HG02678 (cell line): Measurements from ENCODE around the gene LNX1.
"Not testable (repeated sequence)": the region's sequence is repeated elsewhere in the genome, so short reads cannot be mapped to it uniquely, and the experiment has no call there.

ENCODE experiments used
- ATAC-seq: cut with Tn5 transposase; IDR thresholded peaks from one replicate; pipeline ENCODE4 v1.9.1; 2021; ENCODE audit warnings: mild to moderate bottlenecking, moderate library complexity; ENCODE audit not compliant: unreplicated experiment

LNX1 gene

DNA sequence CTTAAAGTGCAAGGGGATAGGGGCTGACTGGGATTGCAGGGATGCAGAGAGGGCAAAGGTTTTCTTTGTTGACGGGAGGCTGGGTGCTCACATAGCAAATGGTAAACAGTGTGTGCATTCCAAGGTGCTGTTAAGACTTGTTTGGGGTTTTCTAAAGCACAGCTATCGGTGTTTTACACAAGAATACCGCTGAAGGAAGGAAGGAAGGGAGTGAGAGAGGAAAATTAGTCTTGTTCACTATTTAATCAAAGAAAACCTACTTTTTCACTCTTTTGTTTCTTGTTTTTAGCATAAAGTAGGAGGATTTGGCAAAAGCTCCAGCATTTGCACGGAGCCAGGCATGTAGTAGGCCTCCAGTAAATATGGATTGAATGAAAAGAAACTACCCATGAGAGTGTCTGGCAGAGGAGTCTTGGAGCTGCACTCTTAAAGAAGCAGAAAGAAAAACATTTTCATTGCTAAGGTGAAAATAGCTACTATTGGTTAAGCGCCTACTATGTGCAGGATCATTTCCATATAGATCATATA lies 114.2 kb downstream of the LNX1 start:
- no peak for ATAC-seq

DNA sequence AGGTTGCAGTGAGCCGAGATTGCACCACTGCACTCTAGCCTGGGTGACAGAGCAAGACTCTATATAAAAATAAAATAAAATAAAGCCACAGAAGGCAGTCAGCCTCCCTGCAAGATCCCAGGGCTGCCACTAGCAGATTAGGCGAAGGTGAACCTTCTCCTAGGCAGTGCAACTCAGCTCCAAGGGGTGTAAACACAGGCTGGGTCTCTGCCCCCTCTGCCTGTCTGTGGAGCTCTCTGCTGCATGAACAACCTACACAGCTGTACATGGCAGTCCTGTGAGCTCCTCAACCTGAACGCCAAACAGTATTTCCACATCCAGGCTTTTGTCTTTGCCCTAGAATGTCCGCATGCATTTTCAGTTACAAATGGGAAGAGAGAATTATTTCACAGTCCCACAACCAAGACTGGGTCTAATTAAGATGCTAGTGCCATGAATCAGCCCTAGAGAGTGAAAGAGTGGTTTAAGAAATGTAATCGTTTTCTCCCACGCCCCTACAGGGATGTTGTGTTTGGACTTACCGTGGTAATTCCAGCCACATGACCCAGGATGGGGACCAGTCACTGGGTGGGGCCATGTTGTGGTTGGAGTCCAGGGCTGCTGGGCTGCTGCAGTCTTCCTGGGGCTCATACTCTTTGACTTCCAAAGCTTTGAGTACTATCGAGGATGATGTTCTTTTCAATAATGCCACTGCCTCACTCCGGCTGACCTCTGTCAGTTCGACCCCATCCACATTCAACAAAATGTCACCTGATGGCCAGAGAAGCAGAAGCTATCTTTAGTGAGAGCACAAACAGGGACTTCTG lies 114.9 kb downstream of the LNX1 start:
- ATAC-seq, result no peak

DNA sequence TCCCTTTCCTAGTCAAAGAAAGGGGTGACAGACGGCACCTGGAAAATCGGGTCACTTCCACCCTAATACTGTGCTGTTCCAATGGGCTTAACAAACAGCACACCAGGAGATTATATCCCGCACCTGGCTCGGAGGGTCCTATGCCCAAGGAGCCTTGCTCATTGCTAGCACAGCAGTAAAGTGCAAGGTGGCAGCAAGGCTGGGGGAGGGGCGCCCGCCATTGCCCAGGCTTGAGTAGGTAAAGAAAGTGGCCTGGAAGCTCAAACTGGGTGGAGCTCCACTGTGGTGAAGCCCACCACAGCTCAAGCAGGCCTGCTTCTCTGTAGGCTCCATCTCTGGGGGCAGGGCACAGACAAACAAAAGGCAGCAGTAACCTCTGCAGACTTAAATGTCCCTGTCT lies 124.7 kb downstream of the LNX1 start:
- ATAC-seq, result not testable (repeated sequence)

- ATAC-seq, result no peak
Observed at GRCh38 chr4:53465891-53466290, 125.4 kb downstream of the LNX1 start.

DNA sequence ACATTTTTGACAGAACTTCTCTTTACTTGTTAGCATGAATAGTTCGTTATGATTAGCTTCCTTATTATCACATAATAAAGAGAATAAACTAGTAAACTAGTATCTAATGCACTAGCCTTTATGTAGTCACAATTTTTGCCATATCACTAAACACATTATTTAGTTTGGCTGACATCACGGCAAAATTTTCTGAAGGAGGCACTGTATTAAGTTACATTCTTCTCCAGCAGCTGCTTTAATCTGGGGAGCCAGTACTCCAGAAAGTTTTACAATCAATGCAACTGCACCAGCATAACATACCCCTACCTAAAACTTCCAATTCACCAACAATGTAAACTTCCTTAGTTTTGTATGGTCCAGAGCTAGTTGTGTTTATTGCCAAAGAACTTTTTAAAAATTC lies 126.0 kb downstream of the LNX1 start:
- ATAC-seq, result no peak

DNA sequence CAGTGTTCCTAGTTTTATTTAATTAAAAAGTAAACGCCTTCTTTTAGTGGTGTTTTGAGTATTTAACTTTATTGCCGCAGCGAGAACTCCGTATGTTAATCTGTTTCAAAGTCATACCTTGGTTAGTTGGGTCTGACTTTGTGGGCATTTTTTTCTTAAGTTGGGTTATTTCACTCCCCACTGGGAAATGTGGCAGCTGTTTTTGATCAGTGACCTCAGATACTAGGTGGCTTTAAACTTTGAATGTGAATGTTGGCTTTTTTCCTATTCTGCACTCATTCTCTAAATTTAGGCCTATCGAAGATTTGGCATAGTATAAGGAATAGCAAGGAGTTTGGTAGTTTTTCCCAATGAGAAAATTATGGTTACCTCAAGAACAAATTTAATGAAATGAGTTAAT lies 127.9 kb downstream of the LNX1 start:
- no peak for ATAC-seq

- ATAC-seq, result no peak
Observed at GRCh38 chr4:53461244-53461643, 130.0 kb downstream of the LNX1 start.

- ATAC-seq, result no peak
Observed at GRCh38 chr4:53459548-53459947, 131.7 kb downstream of the LNX1 start.

DNA sequence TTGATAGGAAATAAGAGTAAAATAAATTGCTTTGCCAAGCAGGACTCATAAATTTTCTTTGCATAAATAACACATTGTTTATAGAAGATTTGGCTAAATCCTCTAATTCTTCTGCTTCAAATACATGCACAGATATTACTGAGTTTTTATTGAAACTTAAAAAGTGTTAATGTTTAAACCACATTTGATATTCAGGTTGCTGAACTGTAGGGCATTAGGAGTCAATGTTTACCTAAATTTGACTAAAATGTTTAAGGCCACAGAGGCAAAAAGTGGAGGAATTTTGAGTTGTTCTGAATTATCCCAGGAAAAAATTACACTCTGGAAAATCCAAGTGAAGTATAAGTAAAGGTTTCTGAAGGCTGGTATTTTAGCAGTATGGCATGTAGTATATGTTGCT lies 135.1 kb downstream of the LNX1 start:
- no peak for ATAC-seq

DNA sequence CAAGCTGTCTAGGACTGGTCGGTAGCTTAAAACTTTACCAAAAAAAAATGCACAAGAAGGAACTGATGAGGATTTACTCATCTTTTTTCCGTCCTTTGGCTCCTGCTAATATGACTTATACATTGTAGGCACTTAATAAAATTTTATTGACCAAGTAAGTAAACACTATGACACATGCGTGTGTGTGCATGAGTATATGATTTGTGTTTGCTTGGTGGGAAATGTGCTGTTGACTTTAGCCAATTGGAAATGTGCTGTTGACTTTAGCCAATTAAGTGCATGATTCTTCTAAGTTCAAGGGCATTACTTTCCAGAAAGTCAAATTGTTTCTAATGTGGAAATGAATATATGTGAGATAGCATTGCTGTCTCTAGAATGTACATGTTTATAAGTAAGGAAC lies 135.5 kb downstream of the LNX1 start:
- ATAC-seq, result no peak

- ATAC-seq, result no peak
Observed at GRCh38 chr4:53453385-53453784, 137.9 kb downstream of the LNX1 start.

DNA sequence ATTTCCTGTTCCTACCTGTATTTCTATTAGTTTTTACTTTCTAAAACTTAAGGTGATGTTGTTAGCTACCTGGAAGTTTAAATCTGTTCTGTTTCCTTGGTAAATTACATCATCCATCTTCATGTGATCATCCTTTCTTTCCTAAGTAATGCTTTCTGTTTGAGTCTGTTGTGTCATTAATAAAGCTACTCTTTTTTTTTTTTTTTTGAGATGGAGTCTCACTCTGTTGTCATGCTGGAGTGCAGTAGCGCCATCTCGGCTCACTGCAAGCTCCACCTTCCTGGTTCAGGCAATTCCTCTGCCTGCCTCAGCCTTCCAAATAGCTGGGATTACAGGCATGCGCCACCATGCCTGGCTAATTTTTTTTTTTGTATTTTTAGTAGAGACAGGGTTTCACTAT lies 140.5 kb downstream of the LNX1 start:
- no peak for ATAC-seq

- no peak for ATAC-seq
Observed at GRCh38 chr4:53444954-53445353, 146.3 kb downstream of the LNX1 start.

GRCh38 chr4:53441564-53441963 lies 149.7 kb downstream of the LNX1 start:
- ATAC-seq, result no peak

DNA sequence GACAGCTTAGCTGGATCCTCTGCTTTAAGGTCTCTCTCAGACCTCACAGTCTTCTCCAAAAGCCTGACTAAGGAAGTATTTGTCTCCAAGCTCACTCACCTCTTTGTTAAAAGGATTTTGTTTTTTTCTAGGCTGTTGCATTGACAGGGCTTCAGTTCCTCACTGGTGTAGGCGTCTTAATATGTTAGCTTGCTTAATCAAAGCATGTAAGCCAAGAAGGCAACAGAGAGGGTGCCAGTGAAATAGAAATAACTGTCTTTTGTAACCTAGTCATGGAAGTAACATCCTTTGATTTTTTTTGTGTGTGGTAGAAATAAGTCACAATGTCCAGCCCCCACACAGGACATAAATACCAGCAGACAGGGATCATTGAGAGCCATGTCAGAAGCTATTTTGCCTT lies 155.0 kb downstream of the LNX1 start:
- no peak for ATAC-seq

GRCh38 chr4:53432528-53433424 lies 158.5 kb downstream of the LNX1 start:
- peak; percentile 66 for ATAC-seq

GRCh38 chr4:53431052-53431451 lies 160.2 kb downstream of the LNX1 start:
- ATAC-seq, result no peak

- ATAC-seq, result no peak
Observed at GRCh38 chr4:53427366-53427765, 163.9 kb downstream of the LNX1 start.

GRCh38 chr4:53424280-53424679 lies 167.0 kb downstream of the LNX1 start:
- no peak for ATAC-seq

GRCh38 chr4:53422367-53422766 lies 168.9 kb downstream of the LNX1 start:
- ATAC-seq, result no peak

GRCh38 chr4:53421791-53422190 lies 169.5 kb downstream of the LNX1 start:
- ATAC-seq, result no peak

DNA sequence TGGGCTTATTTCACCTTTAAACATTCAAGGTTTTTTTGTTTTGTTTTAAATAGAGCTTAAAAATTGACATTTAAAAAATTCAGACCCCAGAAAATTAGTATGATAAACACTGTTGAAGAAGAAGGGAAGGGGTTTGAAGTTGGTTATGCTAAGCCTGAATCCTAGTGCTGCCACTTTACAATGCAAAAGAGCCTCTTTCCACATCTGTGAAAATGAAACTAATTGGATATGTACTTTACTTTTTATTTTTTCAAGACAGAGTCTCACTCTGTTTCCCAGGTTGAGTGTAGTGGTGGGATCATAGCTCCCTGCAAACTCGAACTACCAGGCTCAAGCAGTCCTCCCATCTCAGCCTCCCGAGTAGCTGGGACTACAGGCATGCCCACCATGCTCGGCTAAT lies 172.1 kb downstream of the LNX1 start:
- ATAC-seq, result no peak
